A549 (cell line): ENCODE data around the gene IL4R. TPM values are rescaled to one million over a fixed set of nuclear protein-coding genes. Genes with fewer than 3 reads are reported as not detected.

Experiments used
- ATAC-seq, 2 experiments: fragments of 200-7000 bp in 1 of 2; fragments of >200 bp in 1 of 2; cut with Nextera tagmentation in 1 of 2; cut with Tn5 transposase in 1 of 2; 3 replicates each; pipeline versions ENCODE4 v1.8.0 to v1.9.1; 2018 to 2020; ENCODE audit warnings: mild to moderate bottlenecking in 1 of 2, moderate library complexity in 1 of 2
- CTCF ChIA-PET: fragments of 300-600 bp; sonication (Branson Sonifier 250); formaldehyde crosslinking; extraction: SDS; loops from one replicate; lab custom pipeline; 2021; ENCODE audit warnings: antibody characterized with exemption, inconsistent platforms; lab: Yijun Ruan, JAX
- POLR2A ChIA-PET: fragments of 350-600 bp; formaldehyde crosslinking; extraction: SDS; loops from one replicate; lab custom pipeline; 2021; ENCODE audit warnings: antibody characterized with exemption, inconsistent platforms; lab: Yijun Ruan, JAX
- DNase-seq, 2 experiments: peaks; one replicate each; pipeline versions ENCODE4 v3.0.0 to v3.0.0-alpha.2; 2011 to 2016; ENCODE audit warnings: low read depth in 1 of 2, low spot score in 1 of 2
- FAIRE-seq: peaks from 2 replicates; lab custom pipeline; 2011; peaks lifted over from hg19 to GRCh38; lab: Jason Lieb, UNC
- H3K27ac ChIP-seq, 2 experiments: fragments of >200 bp; sonication (Bioruptor Twin); formaldehyde crosslinking; 3 replicates each; pipeline ENCODE4 v1.5.1; 2016 to 2017
- H3K4me1 ChIP-seq: fragments of >200 bp; sonication (Bioruptor Twin); formaldehyde crosslinking; 3 replicates; pipeline ENCODE4 v1.6.1; 2016
- H3K4me2 ChIP-seq: fragments of >200 bp; sonication (Bioruptor Twin); formaldehyde crosslinking; 3 replicates; pipeline ENCODE4 v1.6.1; 2016
- H3K4me3 ChIP-seq: fragments of >200 bp; sonication (Bioruptor Twin); formaldehyde crosslinking; 3 replicates; pipeline ENCODE4 v1.5.1; 2016
- H3K9me3 ChIP-seq: fragments of >200 bp; sonication (Bioruptor Twin); formaldehyde crosslinking; 3 replicates; pipeline ENCODE4 v1.6.1; 2016
- BCL3 ChIP-seq: fragments of >200 bp; sonication (Bioruptor Twin); formaldehyde crosslinking; IDR thresholded peaks from 3 replicates; pipeline ENCODE4 v1.6.1; 2016
- CHD4 ChIP-seq: fragments of 200-600 bp; sonication (generic); IDR thresholded peaks from 2 replicates; pipeline ENCODE4 v1.6.1; 2016; ENCODE audit warnings: antibody characterized with exemption, mild to moderate bottlenecking, borderline replicate concordance
- CTCF ChIP-seq: fragments of >200 bp; sonication (Bioruptor Twin); formaldehyde crosslinking; IDR thresholded peaks from 3 replicates; pipeline ENCODE4 v1.5.1; 2016
- EHF ChIP-seq: fragments of 250-450 bp; sonication (Bioruptor Pico); IDR thresholded peaks from 2 replicates; pipeline ENCODE4 v1.5.0; 2020; ENCODE audit warnings: mild to moderate bottlenecking
- EP300 ChIP-seq, 2 experiments: fragments of >200 bp; sonication (Bioruptor Twin); formaldehyde crosslinking; IDR thresholded peaks; 2 replicates in 1 of 2; 3 replicates in 1 of 2; pipeline ENCODE4 v1.6.1; 2016 to 2017
- ESRRA ChIP-seq: fragments of 150-350 bp; IDR thresholded peaks from 2 replicates; pipeline ENCODE4 v1.6.1; 2014; ENCODE audit warnings: mild to moderate bottlenecking, low read length, borderline replicate concordance
- FOSL2 ChIP-seq, 2 experiments: fragments of 450-650 bp in 1 of 2; fragments of >200 bp in 1 of 2; sonication (Bioruptor Twin) in 1 of 2; formaldehyde crosslinking; IDR thresholded peaks; 2 replicates each; pipeline versions ENCODE4 v1.5.0 to v1.6.1; 2016 to 2020; ENCODE audit warnings: mild to moderate bottlenecking in 1 of 2, moderate library complexity in 1 of 2
- GATA3 ChIP-seq: IDR thresholded peaks from 2 replicates; pipeline ENCODE4 v1.6.1; 2012; ENCODE audit warnings: borderline replicate concordance
- HMGXB4 ChIP-seq: fragments of 250-450 bp; sonication (Bioruptor Pico); IDR thresholded peaks from 2 replicates; pipeline ENCODE4 v1.5.0; 2021; ENCODE audit warnings: mild to moderate bottlenecking, moderate library complexity, borderline replicate concordance
- MAZ ChIP-seq: fragments of 150-350 bp; IDR thresholded peaks from 2 replicates; pipeline ENCODE4 v1.6.1; 2014; ENCODE audit warnings: antibody characterized with exemption, low read depth, low read length, borderline replicate concordance
- PBX3 ChIP-seq: IDR thresholded peaks from 2 replicates; pipeline ENCODE4 v1.6.1; 2012
- PHF8 ChIP-seq: fragments of 200-600 bp; sonication (generic); IDR thresholded peaks from 2 replicates; pipeline ENCODE4 v1.6.1; 2016; ENCODE audit warnings: low read depth, mild to moderate bottlenecking, antibody characterized with exemption, moderate library complexity, borderline replicate concordance
- RAD21 ChIP-seq, 2 experiments: fragments of >200 bp in 1 of 2; sonication (Bioruptor Twin) in 1 of 2; formaldehyde crosslinking in 1 of 2; IDR thresholded peaks in 1 of 2; conservative IDR thresholded peaks in 1 of 2; 2 replicates in 1 of 2; 3 replicates in 1 of 2; pipeline ENCODE4 v1.6.1; 2012 to 2018; ENCODE audit warnings: inconsistent platforms in 1 of 2
- RARB ChIP-seq: fragments of 250-450 bp; sonication (Bioruptor Pico); IDR thresholded peaks from 2 replicates; pipeline ENCODE4 v1.8.0; 2021; ENCODE audit warnings: mild to moderate bottlenecking, moderate library complexity
- REST ChIP-seq: fragments of 200-600 bp; sonication (generic); IDR thresholded peaks from 2 replicates; pipeline ENCODE4 v1.6.1; 2016; ENCODE audit warnings: antibody characterized with exemption, mild to moderate bottlenecking, moderate library complexity
- TFCP2L1 ChIP-seq: fragments of 250-450 bp; sonication (Bioruptor Pico); IDR thresholded peaks from 2 replicates; pipeline ENCODE4 v1.5.0; 2021; ENCODE audit warnings: mild to moderate bottlenecking
- TP53 ChIP-seq: fragments of 250-450 bp; sonication (Bioruptor Pico); IDR thresholded peaks from 2 replicates; pipeline ENCODE4 v1.5.0; 2021; ENCODE audit warnings: mild to moderate bottlenecking, moderate library complexity
- USF2 ChIP-seq: fragments of 450-650 bp; IDR thresholded peaks from 2 replicates; pipeline ENCODE4 v1.6.1; 2014; ENCODE audit warnings: antibody characterized with exemption
- WGBS: methylation state at CpG from one replicate; pipeline ENCODE4 v1.1.6; 2017; ENCODE audit errors: missing lambda C conversion rate; 5-methylcytosine and 5-hydroxymethylcytosine counted together
- polyA plus RNA-seq, 4 experiments: library from polyadenylated mRNA; depleted of rRNA in 3 of 4; stranded (reverse); fragments of >200 nt; fragmentation: RNase III in 1 of 4; extraction: RNeasy Plus Mini Kit Qiagen cat#74134 plus additional on column Dnase treatment in 1 of 4; gene quantifications; 2 replicates in 3 of 4; 3 replicates in 1 of 4; pipeline ENCODE4 v1.2.3, GENCODE V29; 2011 to 2017

The IL4R gene
- polyA plus RNA-seq, 2 of the 4 experiments (the other 2 are of a cell fraction), result 14.4 to 19.3 TPM

GRCh38 chr16:27314161-27314723, 468 bp downstream of the IL4R start:
- no peaks in the 10 kb centered on the region; the same call in 2 of the 3 replicates for H3K9me3 ChIP-seq
- H3K4me2 ChIP-seq, result peak overlapping the region; percentile 74
- peak overlapping the region; percentile 99 for H3K4me3 ChIP-seq
- DNase-seq, result peak; percentile 54 to 68
- WGBS, result 2% methylated on average over 16 of the region's 39 CpGs
- H3K4me1 ChIP-seq, result peaks cover 31% of the 10 kb centered on the region
- no peak for FAIRE-seq
- POLR2A ChIA-PET, result no interaction called here
- CTCF ChIA-PET, result interaction anchor here (1.0 to 2.3 kb wide), 2 partner anchors 52 to 80 kb away, joined by 5 to 10 read pairs; no protein-coding TSS in a partner anchor
- TF ChIP-seq RARB (CRISPR knock-in tag) (no peak), EP300 (IDR thresholded peaks at IDR 0.05) (no peak), CHD4 (no peak), FOSL2 (IDR thresholded peaks at IDR 0.05) (no peak), FOSL2 (CRISPR knock-in tag; IDR thresholded peaks at IDR 0.05) (peak; percentile 8; the same call in 1 of the 2 replicates), BCL3 (no peak), HMGXB4 (CRISPR knock-in tag) (no peak), PHF8 (peak; percentile 49), USF2 (no peak), ESRRA (no peak), EHF (no peak), MAZ (no peak), CTCF (no peak), PBX3 (no peak), RAD21 (conservative IDR thresholded peaks at IDR 0.05 in 1 of 2, IDR thresholded peaks at IDR 0.05 in 1 of 2) (no peak), GATA3 (no peak), REST (no peak), TP53 (CRISPR knock-in tag) (no peak), TFCP2L1 (CRISPR knock-in tag) (no peak)
- H3K27ac ChIP-seq, result peak overlapping the region; percentile 96 to 97
- peak; percentile 21 to 47 for ATAC-seq
